Choroid plexus epithelial cell (primary cell): ENCODE measurements around the gene KDELR3.

ENCODE experiments used
- DNase-seq: peaks from one replicate; pipeline ENCODE4 v3.0.0-alpha.2; 2010; ENCODE audit warnings: low read depth
- H3K4me3 ChIP-seq: 2 replicates; pipeline ENCODE4 v1.5.1; 2011; ENCODE audit warnings: low read depth, mild to moderate bottlenecking, control low read depth, low read length, moderate library complexity
- CTCF ChIP-seq: conservative IDR thresholded peaks from 2 replicates; pipeline ENCODE4 v1.5.1; 2011; ENCODE audit warnings: low read depth, mild to moderate bottlenecking, control low read depth, inconsistent platforms, low read length, moderate library complexity

Gene KDELR3

DNA sequence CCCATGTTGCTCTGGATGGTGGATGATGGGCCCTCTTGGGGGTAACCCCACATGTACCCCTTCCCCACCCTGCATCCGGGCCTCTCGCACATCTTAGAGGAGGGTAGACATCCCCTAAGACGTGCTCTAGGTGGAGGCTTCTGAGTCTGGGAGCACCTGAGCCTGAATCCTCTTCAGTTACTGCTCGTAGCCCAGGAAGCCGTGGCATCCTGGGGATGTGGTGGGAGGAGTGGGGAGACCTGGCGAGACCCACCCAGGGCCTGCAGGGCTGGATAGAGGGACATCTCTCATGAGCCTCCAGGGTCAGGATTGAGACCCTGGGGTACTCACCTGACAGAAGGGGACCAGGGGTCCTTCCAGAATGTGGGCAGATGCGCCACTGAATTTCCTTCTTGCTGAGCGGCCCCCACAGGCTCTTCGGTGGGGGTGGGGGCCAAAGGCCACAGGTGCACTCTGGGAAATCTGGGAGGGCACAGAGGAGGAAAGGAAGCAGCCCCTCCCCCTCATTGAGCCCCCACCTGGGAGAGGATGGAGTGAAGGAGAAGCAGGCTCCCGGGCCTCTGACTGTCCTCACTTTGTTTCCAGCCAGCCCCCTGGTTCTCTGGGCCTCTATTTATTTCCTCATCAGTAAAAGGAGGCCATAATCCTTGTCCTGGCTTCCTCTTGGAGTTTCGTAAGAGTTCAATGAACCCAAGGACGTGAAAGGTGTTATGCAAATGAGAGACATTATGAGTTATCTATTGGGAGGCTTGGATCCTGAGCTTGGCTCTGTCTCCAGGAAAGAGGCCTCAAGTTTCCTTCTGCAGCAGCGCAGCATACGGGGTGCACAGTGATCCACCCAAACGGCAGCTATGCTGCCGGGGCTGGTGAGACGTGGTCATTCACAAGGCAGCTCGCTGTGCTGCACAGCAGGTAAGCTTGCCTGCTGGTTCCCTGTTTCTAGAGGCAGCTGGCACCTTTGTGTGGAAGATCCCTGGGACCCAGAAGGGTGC, 44.1 kb upstream of the KDELR3 start:
- DNase-seq = no peak
- TF ChIP-seq CTCF = no peak
- no peak overlapping the region for H3K4me3 ChIP-seq

- no peak overlapping the region for H3K4me3 ChIP-seq
- no peak for TF ChIP-seq CTCF
- no peak for DNase-seq
These were observed 43.3 kb upstream of the KDELR3 start for GRCh38 chr22:38424525-38425080.

DNA sequence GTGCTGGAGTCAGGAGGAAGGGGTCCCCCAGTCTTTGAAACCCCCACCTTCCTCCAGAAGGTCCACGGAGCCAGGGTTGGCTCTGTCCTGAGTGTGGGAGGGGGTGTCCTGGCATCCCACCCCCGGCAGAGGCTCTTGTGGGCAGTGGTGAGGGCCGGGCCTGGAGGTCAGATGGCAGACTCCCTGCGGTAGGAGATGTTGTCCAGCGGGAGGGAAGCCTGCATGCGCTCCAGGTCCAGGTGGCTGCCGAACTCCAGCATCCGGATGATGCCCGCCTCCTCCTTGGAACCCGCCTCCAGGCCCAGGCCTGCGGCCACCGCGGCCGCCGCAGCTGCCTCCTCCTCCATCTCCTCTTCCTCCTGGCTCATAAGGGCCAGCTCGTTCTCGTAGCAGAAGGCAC, 41.3 kb upstream of the KDELR3 start:
- DNase-seq = no peak
- no peak overlapping the region for H3K4me3 ChIP-seq
- TF ChIP-seq CTCF = no peak

DNA sequence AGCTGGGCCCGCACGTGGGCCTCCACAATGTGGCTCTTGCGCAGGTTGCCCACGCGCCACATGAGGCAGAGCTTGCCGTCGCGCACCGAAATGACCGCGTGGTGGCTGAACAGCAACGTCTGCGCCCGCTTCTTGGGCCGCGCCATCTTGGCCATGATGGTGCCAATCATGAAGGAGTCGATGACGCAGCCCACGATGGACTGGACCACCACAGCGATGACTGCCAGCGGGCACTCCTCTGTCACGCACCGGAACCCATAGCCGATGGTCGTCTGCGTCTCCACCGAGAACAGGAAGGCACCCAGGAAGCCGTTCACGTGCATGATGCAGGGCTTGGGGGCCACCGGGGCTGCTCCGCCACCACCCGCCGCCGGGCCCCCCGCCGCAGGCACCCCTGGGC, 40.4 kb upstream of the KDELR3 start:
- DNase-seq = no peak
- no peak for TF ChIP-seq CTCF
- H3K4me3 ChIP-seq = no peak overlapping the region

DNA sequence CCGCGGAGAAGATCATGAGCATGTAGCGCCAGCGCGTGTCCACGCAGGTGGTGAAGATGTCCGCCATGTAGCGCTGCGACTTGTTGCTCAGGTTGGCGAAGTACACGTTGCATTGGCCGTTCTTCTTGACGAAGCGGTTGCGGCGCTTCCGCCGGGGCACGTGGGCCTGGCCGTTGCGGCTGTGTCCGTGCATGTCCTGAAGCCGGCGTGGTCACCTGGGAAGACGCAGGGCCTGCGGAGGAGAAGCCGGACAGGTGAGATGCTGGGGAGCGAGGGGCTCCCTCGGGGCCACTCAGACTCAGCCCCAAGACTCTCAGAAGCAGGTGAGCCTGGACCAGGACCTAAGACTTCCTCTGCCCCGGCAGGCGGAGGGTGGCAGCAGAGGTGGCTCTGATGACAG, 40.0 kb upstream of the KDELR3 start:
- no peak overlapping the region for H3K4me3 ChIP-seq
- no peak for DNase-seq
- no peak for TF ChIP-seq CTCF

- H3K4me3 ChIP-seq = no peak overlapping the region
- no peak for DNase-seq
- TF ChIP-seq CTCF = no peak
These were observed 39.2 kb upstream of the KDELR3 start for GRCh38 chr22:38428714-38429113.
